K562 (cell line): ENCODE data around the gene NPFFR1. TPM values are rescaled to one million over a fixed set of nuclear protein-coding genes. Genes with fewer than 3 reads are reported as not detected.

Source experiments
- ASH1L ChIP-seq: fragments of 450-650 bp; IDR thresholded peaks from 2 replicates; pipeline ENCODE4 v1.6.1; 2018; ENCODE audit warnings: borderline replicate concordance, mild to moderate bottlenecking, low read depth; ENCODE audit not compliant: partially characterized antibody
- HLTF ChIP-seq: fragments of 450-650 bp; IDR thresholded peaks from 2 replicates; pipeline ENCODE4 v1.6.1; 2016
- JUND ChIP-seq, 2 experiments: IDR thresholded peaks; 2 replicates in 1 of 2; 3 replicates in 1 of 2; pipeline ENCODE4 v1.6.1; 2011; ENCODE audit warnings: borderline replicate concordance in 2 of 2, low read depth in 2 of 2, low read length in 2 of 2, improper control_type of control experiment in 1 of 2, missing biosample characterization in 1 of 2, missing genetic modification characterization in 1 of 2, missing genetic modification reagents in 1 of 2
- MIER1 ChIP-seq: fragments of 450-650 bp; IDR thresholded peaks from 2 replicates; pipeline ENCODE4 v1.6.1; 2016; ENCODE audit warnings: antibody characterized with exemption, mild to moderate bottlenecking, low read depth
- PCBP2 ChIP-seq: fragments of 200-400 bp; formaldehyde crosslinking; IDR thresholded peaks from 2 replicates; pipeline ENCODE4 v1.6.1; 2018; ENCODE audit warnings: low read length, low read depth, mild to moderate bottlenecking, moderate library complexity; ENCODE audit not compliant: poor library complexity, severe bottlenecking
- TSHZ1 ChIP-seq: fragments of 250-450 bp; sonication (Bioruptor Pico); IDR thresholded peaks from 2 replicates; pipeline ENCODE4 v1.4.0; 2020; ENCODE audit warnings: mild to moderate bottlenecking, moderate library complexity
- ZNF12 ChIP-seq: sonication (generic); formaldehyde crosslinking; IDR thresholded peaks from 2 replicates; pipeline ENCODE4 v1.4.0; 2020; ENCODE audit warnings: mild to moderate bottlenecking, missing genetic modification reagents
- ZNF717 ChIP-seq: fragments of 250-450 bp; sonication (Bioruptor Pico); IDR thresholded peaks from 2 replicates; pipeline ENCODE4 v1.5.0; 2021
- polyA plus RNA-seq, 8 experiments: library from polyadenylated mRNA; depleted of rRNA in 4 of 8; stranded (reverse) in 5 of 8; unstranded in 3 of 8; fragments of >200 nt; fragmentation: Nextera tagmentation in 2 of 8; fragmentation: Illumina TruSeq in 1 of 8; extraction: Ambion mirVana in 2 of 8; extraction: Trizol in 1 of 8; gene quantifications; 2 replicates each; pipeline versions ENCODE4 v1.2.1 to v1.2.3, GENCODE V29; 2011 to 2014; ENCODE audit warnings: inconsistent platforms in 1 of 8, missing spikeins in 1 of 8
- total RNA-seq, 7 experiments: library from RNA; depleted of rRNA in 6 of 7; stranded (reverse); fragments of >200 nt in 6 of 7; fragmentation: Illumina TruSeq in 2 of 7; extraction: Trizol in 2 of 7; gene quantifications; 2 replicates each; pipeline versions ENCODE4 v1.2.1 to v1.2.3, GENCODE V29; 2011 to 2021; ENCODE audit warnings: low replicate concordance in 1 of 7
- TF ChIP-seq, protein P1 (sequence below): fragments of 200-600 bp; sonication (generic); IDR thresholded peaks from one replicate; pipeline ENCODE4 v1.6.1; 2012; ENCODE audit warnings: mild to moderate bottlenecking, low read depth, low read length, inconsistent platforms
- TF ChIP-seq, protein P2 (sequence below), 3 experiments: fragments of 200-800 bp in 1 of 3; sonication (Bioruptor generic) in 1 of 3; sonication (generic) in 1 of 3; formaldehyde crosslinking in 1 of 3; IDR thresholded peaks; 2 replicates each; pipeline versions ENCODE4 v1.6.1 to v1.8.0; 2016 to 2022; ENCODE audit warnings: mild to moderate bottlenecking in 2 of 3, missing compliant biosample characterization in 2 of 3, missing genetic modification characterization in 2 of 3, missing genetic modification reagents in 1 of 3

Gene NPFFR1
- total and polyA plus RNA-seq, 9 of the 15 experiments (the other 6 are each of a cell fraction or from before 2014, with no cell fraction given) = under 0.01 TPM; not detected in 8

- TF ChIP-seq, protein P1, sequence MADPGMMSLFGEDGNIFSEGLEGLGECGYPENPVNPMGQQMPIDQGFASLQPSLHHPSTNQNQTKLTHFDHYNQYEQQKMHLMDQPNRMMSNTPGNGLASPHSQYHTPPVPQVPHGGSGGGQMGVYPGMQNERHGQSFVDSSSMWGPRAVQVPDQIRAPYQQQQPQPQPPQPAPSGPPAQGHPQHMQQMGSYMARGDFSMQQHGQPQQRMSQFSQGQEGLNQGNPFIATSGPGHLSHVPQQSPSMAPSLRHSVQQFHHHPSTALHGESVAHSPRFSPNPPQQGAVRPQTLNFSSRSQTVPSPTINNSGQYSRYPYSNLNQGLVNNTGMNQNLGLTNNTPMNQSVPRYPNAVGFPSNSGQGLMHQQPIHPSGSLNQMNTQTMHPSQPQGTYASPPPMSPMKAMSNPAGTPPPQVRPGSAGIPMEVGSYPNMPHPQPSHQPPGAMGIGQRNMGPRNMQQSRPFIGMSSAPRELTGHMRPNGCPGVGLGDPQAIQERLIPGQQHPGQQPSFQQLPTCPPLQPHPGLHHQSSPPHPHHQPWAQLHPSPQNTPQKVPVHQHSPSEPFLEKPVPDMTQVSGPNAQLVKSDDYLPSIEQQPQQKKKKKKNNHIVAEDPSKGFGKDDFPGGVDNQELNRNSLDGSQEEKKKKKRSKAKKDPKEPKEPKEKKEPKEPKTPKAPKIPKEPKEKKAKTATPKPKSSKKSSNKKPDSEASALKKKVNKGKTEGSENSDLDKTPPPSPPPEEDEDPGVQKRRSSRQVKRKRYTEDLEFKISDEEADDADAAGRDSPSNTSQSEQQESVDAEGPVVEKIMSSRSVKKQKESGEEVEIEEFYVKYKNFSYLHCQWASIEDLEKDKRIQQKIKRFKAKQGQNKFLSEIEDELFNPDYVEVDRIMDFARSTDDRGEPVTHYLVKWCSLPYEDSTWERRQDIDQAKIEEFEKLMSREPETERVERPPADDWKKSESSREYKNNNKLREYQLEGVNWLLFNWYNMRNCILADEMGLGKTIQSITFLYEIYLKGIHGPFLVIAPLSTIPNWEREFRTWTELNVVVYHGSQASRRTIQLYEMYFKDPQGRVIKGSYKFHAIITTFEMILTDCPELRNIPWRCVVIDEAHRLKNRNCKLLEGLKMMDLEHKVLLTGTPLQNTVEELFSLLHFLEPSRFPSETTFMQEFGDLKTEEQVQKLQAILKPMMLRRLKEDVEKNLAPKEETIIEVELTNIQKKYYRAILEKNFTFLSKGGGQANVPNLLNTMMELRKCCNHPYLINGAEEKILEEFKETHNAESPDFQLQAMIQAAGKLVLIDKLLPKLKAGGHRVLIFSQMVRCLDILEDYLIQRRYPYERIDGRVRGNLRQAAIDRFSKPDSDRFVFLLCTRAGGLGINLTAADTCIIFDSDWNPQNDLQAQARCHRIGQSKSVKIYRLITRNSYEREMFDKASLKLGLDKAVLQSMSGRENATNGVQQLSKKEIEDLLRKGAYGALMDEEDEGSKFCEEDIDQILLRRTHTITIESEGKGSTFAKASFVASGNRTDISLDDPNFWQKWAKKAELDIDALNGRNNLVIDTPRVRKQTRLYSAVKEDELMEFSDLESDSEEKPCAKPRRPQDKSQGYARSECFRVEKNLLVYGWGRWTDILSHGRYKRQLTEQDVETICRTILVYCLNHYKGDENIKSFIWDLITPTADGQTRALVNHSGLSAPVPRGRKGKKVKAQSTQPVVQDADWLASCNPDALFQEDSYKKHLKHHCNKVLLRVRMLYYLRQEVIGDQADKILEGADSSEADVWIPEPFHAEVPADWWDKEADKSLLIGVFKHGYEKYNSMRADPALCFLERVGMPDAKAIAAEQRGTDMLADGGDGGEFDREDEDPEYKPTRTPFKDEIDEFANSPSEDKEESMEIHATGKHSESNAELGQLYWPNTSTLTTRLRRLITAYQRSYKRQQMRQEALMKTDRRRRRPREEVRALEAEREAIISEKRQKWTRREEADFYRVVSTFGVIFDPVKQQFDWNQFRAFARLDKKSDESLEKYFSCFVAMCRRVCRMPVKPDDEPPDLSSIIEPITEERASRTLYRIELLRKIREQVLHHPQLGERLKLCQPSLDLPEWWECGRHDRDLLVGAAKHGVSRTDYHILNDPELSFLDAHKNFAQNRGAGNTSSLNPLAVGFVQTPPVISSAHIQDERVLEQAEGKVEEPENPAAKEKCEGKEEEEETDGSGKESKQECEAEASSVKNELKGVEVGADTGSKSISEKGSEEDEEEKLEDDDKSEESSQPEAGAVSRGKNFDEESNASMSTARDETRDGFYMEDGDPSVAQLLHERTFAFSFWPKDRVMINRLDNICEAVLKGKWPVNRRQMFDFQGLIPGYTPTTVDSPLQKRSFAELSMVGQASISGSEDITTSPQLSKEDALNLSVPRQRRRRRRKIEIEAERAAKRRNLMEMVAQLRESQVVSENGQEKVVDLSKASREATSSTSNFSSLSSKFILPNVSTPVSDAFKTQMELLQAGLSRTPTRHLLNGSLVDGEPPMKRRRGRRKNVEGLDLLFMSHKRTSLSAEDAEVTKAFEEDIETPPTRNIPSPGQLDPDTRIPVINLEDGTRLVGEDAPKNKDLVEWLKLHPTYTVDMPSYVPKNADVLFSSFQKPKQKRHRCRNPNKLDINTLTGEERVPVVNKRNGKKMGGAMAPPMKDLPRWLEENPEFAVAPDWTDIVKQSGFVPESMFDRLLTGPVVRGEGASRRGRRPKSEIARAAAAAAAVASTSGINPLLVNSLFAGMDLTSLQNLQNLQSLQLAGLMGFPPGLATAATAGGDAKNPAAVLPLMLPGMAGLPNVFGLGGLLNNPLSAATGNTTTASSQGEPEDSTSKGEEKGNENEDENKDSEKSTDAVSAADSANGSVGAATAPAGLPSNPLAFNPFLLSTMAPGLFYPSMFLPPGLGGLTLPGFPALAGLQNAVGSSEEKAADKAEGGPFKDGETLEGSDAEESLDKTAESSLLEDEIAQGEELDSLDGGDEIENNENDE = no peak
- TF ChIP-seq, protein P2, sequence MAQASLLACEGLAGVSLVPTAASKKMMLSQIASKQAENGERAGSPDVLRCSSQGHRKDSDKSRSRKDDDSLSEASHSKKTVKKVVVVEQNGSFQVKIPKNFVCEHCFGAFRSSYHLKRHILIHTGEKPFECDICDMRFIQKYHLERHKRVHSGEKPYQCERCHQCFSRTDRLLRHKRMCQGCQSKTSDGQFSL (CRISPR knock-in tag; IDR thresholded peaks at IDR 0.05) = no peak
- TF ChIP-seq, protein P2 (tag; IDR thresholded peaks at IDR 0.05) = no peak
- TF ChIP-seq PCBP2 (no peak), ASH1L (no peak), HLTF (no peak), ZNF12 (CRISPR knock-in tag) (no peak), JUND (IDR thresholded peaks at IDR 0.05; ENCODE audit: borderline replicate concordance, low read depth, low read length) (no peak), JUND (tag; IDR thresholded peaks at IDR 0.05; ENCODE audit: borderline replicate concordance, low read depth, low read length) (no peak), ZNF717 (no peak), MIER1 (no peak), TSHZ1 (CRISPR knock-in tag) (no peak)
Observed at GRCh38 chr10:70331160-70331485, 47.3 kb upstream of the NPFFR1 start (continued).
